Fibroblast of lung (primary cell): ENCODE data around the gene TCTN1.

Experiments used
- EZH2 ChIP-seq: IDR thresholded peaks from 2 replicates; pipeline ENCODE4 v1.5.1; 2012; ENCODE audit warnings: low read length, control low read depth, mild to moderate bottlenecking; ENCODE audit errors: missing control alignments
- TF ChIP-seq, protein P1 (sequence below), 2 donors: IDR thresholded peaks in 1 of 2; conservative IDR thresholded peaks in 1 of 2; 1 replicate in 1 of 2; 2 replicates in 1 of 2; pipeline ENCODE4 v1.5.1; 2011 to 2012; ENCODE audit warnings: low read length in 2 of 2, control low read depth in 1 of 2, inconsistent platforms in 1 of 2, low read depth in 1 of 2, mild to moderate bottlenecking in 1 of 2

GRCh38 chr12:110698171-110698902 lies 84.4 kb downstream of the TCTN1 start:
- TF ChIP-seq, protein P1, sequence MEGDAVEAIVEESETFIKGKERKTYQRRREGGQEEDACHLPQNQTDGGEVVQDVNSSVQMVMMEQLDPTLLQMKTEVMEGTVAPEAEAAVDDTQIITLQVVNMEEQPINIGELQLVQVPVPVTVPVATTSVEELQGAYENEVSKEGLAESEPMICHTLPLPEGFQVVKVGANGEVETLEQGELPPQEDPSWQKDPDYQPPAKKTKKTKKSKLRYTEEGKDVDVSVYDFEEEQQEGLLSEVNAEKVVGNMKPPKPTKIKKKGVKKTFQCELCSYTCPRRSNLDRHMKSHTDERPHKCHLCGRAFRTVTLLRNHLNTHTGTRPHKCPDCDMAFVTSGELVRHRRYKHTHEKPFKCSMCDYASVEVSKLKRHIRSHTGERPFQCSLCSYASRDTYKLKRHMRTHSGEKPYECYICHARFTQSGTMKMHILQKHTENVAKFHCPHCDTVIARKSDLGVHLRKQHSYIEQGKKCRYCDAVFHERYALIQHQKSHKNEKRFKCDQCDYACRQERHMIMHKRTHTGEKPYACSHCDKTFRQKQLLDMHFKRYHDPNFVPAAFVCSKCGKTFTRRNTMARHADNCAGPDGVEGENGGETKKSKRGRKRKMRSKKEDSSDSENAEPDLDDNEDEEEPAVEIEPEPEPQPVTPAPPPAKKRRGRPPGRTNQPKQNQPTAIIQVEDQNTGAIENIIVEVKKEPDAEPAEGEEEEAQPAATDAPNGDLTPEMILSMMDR (conservative IDR thresholded peaks at IDR 0.05 in 1 of 2, IDR thresholded peaks at IDR 0.05 in 1 of 2; ENCODE audit: low read depth in 1 of 2, low read length in 2 of 2) = peak; percentile 46 to 58
- TF ChIP-seq EZH2 = no peak
